NCI-H82 treated with DMSO at 0.1 percent for 48 hours (cell line): ENCODE data around the gene CPT1A.

Experiments
- DNase-seq: peaks from one replicate; lab custom pipeline; 2025; ENCODE audit not compliant: unreplicated experiment; lab: John Stamatoyannopoulos, UW

CPT1A gene

GRCh38 chr11:68854273-68854958 is 12.7 kb upstream of the CPT1A start:
- no peak for DNase-seq

GRCh38 chr11:68852628-68853027 is 10.9 kb upstream of the CPT1A start:
- no peak for DNase-seq

GRCh38 chr11:68848429-68848828 is 6.7 kb upstream of the CPT1A start:
- DNase-seq, result no peak

- DNase-seq, result no peak
Observed at GRCh38 chr11:68847395-68847794, 5.7 kb upstream of the CPT1A start.

GRCh38 chr11:68845351-68846002 is 3.8 kb upstream of the CPT1A start:
- no peak for DNase-seq

- DNase-seq, result no peak
Observed at GRCh38 chr11:68844801-68845200, 3.1 kb upstream of the CPT1A start.

- no peak for DNase-seq
Observed at GRCh38 chr11:68844376-68844775, 2.7 kb upstream of the CPT1A start.

- DNase-seq, result peak; percentile 5
Observed at GRCh38 chr11:68843703-68844312, 2.1 kb upstream of the CPT1A start.

GRCh38 chr11:68843052-68843561 is 1.4 kb upstream of the CPT1A start:
- DNase-seq, result no peak

GRCh38 chr11:68842427-68843051 is 823 bp upstream of the CPT1A start:
- no peak for DNase-seq

- no peak for DNase-seq
Observed at GRCh38 chr11:68840661-68841653, 759 bp downstream of the CPT1A start.

GRCh38 chr11:68839911-68840641 is 1.6 kb downstream of the CPT1A start:
- no peak for DNase-seq

GRCh38 chr11:68839054-68839865 is 2.5 kb downstream of the CPT1A start:
- peak; percentile 57 for DNase-seq

- DNase-seq, result no peak
Observed at GRCh38 chr11:68838572-68838964, 3.1 kb downstream of the CPT1A start.

GRCh38 chr11:68837583-68838571 is 3.8 kb downstream of the CPT1A start:
- no peak for DNase-seq

- DNase-seq, result no peak
Observed at GRCh38 chr11:68835749-68836148, 6.0 kb downstream of the CPT1A start.

GRCh38 chr11:68835328-68835727 is 6.4 kb downstream of the CPT1A start:
- no peak for DNase-seq
